B cell (primary cell): ENCODE data around the gene ATP5PB.

Source experiments
- EZH2 ChIP-seq: IDR thresholded peaks from 2 replicates; pipeline ENCODE4 v1.6.1; 2012; ENCODE audit warnings: borderline replicate concordance, low read depth, mild to moderate bottlenecking, moderate library complexity, low read length; ENCODE audit not compliant: insufficient read depth, poor library complexity, severe bottlenecking
- TF ChIP-seq, protein P1 (sequence below): fragments of 200-600 bp; IDR thresholded peaks from one replicate; pipeline ENCODE4 v1.8.0; 2022; ENCODE audit warnings: antibody characterized with exemption, mild to moderate bottlenecking

DNA sequence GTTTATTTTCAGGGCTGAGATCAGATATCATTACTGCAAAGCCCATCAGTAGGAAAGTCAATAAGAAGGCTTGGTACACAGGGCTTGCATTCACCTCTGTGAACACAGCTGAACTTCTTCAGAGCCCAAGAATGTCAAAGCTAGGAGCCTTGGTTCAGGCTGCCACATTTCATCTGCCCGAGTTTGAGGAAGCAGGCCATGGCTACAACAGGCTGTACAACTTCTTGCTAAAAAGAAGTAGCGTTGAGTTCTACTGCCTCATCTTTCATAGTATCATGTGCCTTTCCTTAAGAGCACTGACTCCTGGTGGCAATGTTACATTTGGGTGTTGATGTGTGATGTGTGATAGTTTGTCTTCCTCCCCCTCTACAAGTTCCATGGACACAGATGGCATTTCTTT, 34.6 kb downstream of the ATP5PB start:
- TF ChIP-seq, protein P1, sequence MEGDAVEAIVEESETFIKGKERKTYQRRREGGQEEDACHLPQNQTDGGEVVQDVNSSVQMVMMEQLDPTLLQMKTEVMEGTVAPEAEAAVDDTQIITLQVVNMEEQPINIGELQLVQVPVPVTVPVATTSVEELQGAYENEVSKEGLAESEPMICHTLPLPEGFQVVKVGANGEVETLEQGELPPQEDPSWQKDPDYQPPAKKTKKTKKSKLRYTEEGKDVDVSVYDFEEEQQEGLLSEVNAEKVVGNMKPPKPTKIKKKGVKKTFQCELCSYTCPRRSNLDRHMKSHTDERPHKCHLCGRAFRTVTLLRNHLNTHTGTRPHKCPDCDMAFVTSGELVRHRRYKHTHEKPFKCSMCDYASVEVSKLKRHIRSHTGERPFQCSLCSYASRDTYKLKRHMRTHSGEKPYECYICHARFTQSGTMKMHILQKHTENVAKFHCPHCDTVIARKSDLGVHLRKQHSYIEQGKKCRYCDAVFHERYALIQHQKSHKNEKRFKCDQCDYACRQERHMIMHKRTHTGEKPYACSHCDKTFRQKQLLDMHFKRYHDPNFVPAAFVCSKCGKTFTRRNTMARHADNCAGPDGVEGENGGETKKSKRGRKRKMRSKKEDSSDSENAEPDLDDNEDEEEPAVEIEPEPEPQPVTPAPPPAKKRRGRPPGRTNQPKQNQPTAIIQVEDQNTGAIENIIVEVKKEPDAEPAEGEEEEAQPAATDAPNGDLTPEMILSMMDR: no peak
- TF ChIP-seq EZH2: no peak
